ENCODE data around the gene ASMTL.
A peak's percentile ranks its signal among the peaks of the same experiment; 100 is the strongest.
"Not testable (repeated sequence)": the region's sequence is repeated elsewhere in the genome, so short reads cannot be mapped to it uniquely, and the experiment has no call there.

ASMTL gene

GRCh38 chrX:1453951-1454785, 1.5 kb upstream of the ASMTL start:
- DNase-seq: peak; percentile 89 to 94 (median 92)

DNA sequence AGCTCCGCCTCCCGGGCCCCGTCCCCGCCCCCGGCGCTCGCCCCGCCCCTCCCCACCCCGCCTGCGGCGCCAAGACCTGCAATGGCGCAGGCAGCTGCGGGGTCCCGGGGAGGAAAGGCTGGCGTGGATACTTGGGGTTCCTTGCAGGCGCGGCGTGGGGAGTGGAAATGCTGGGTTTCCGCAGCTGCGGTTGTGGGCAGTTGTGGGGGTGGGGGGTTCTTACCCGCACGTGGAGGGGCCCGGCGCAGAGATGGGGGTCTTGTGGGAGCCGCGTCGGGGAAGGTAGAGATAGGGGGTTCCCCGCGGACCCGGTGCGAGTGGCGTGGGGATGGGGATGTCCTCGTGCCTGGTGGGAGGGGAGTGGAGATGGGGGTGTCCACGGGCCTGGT, 680 bp upstream of the ASMTL start:
- DNase-seq: peak in 2 of 3 donors; percentile 75 to 86

DNA sequence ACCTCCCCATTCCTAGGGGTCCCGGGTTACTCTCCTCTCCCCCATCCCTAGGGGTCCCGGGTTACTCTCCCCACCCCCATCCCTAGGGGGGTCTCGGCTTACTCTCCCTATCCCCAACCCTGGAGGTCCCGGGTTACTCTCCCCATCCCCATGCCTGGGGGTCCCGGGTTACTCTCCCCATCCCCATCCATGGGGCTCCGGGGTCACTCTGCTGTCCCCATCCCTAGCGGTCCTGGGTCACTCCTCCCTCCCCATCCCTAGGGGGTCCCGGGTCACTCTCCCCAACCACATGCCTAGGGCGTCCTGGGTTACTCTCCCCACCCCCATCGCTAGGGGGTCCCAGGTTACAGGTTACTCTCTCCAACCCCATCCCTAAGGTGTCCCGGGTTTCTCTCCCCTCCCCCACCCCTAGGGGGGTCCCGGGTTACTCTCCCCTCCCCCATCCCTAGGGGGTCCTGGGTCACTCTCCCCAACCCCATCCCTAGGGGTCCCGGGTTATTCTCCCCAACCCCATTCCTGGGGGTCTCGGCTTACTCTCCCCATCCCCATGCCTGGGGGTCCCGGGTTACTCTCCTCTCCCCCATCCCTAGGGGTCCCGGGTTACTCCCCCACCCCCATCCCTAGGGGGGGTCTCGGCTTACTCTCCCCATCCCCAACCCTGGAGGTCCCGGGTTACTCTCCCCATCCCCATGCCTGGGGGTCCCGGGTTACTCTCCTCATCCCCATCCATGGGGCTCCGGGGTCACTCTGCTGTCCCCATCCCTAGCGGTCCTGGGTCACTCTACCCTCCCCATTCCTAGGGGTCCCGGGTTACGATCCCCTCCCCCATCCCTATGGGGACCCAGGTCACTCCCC, 821 bp downstream of the ASMTL start:
- DNase-seq: no peak

DNA sequence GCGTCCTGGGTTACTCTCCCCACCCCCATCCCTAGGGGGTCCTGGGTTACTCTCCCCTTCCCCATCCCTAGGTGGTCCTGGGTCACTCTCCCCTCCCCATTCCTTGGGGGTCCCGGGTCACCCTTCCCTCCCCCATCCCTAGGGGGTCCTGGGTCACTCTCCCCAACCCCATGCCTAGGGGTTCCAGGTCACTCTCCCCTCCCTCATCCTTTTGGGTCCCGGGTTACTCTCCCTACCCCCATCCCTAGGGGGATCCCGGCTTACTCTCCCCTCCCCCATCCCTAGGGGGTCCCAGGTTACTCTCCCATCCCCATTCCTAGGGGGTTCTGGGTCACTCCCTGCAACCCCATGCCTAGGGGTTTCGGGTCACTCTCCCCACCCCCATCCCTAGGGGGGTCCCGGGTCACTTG, 1.5 kb downstream of the ASMTL start:
- no peak for DNase-seq

GRCh38 chrX:1450361-1451161, 2.1 kb downstream of the ASMTL start:
- DNase-seq: no peak

DNA sequence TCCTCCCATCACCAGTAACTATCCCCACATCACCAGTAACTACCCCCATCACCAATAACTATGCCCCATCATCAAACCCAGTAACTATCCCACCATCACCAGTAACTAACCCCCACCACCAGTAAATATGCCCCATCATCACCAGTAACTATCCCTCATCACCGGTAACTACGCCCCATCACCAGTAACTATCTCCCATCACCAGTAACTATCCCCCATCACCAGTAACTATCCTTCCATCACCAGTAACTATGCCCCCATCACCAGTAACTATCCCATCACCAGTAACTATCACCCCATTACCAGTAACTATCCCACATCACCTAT, 2.9 kb downstream of the ASMTL start:
- no peak for DNase-seq

DNA sequence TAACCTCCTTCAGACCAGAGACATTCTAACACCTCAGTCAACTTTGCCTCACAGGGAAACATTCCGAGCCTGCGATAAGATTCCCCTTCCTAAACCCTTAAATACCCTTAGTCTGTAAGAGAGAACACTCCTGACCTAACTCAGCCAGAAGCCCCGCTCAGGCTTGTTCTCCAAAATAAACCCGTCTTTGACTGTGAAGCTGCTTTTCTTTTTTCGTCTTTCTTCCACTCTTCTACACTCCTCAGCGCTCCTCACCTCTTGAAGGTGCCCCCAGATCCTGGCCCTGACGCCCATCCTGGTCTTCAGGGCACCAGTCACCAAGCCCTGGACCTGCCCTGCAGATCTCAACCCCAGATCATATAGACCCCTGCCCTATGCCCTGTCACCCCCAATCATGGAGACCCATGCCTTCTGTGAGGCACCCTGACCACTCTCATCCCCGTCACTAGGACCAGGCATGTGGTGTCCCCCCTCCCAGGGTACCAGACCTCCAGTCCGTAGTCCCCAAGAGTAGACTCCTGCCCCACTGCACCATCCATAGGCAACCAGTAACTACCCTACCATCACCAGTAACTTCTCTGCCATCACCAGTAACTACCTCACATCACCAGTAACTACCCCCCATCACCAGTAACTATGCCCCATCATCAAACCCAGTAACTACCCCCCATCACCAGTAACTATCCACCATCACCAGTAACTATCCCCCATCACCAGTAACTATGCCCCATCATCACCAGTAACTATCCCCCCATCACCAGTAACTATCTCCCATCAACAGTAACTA, 3.5 kb downstream of the ASMTL start:
- DNase-seq: no peak

- not testable (repeated sequence) for DNase-seq
These were observed 4.1 kb downstream of the ASMTL start for GRCh38 chrX:1448573-1449001.

DNA sequence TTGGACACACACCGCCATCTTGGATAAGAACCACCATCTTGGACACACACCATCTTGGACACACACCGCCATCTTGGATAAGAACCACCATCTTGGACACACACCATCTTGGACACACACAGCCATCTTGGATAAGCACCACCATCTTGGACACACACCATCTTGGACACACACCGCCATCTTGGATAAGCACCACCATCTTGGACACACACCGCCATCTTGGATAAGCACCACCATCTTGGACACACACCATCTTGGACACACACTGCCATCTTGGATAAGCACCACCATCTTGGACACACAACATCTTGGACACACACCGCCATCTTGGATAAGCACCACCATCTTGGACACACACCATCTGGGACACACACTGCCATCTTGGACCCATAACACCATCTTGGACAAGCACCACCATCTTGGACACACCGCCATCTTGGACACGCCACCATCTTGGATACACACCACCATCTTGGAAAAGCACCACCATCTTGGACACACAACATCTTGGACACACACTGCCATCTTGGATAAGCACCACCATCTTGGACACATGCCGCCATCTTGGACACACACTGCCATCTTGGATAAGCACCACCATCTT, 4.6 kb downstream of the ASMTL start:
- not testable (repeated sequence) for DNase-seq

DNA sequence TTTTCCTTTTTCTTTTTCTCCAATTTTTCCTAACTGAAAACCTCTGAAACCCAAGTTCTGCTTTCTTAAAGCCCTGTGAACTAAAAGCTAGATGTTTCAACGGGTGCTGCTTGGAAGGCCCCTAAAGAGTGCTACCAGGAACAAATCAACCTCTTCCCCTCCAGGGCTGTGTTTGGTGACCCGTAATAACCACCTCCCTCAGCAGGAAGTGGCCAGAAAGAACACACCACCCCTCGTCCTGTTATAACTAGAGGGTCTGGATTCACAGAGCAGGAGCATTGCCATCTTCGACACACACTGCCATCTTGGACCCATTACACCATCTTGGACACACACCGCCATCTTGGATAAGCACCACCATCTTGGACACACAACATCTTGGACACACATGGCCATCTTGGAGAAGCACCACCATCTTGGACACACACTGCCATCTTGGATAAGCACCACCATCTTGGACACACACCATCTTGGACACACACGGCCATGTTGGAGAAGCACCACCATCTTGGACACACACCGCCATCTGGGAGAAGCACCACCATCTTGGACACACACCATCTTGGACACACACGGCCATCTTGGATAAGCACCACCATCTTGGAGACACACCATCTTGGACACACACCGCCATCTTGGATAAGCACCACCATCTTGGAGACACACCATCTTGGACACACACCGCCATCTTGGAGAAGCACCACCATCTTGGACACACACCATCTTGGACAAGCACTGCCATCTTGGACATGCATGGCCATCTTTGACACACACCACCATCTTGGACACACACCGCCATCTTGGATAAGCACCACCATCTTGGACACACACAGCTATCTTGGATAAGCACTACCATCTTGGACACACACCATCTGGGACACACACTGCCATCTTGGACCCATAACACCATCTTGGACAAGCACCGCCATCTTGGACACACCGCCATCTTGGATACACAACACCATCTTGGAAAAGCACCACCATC, 5.4 kb downstream of the ASMTL start:
- peak; percentile 14 to 30 (median 27) for DNase-seq

DNA sequence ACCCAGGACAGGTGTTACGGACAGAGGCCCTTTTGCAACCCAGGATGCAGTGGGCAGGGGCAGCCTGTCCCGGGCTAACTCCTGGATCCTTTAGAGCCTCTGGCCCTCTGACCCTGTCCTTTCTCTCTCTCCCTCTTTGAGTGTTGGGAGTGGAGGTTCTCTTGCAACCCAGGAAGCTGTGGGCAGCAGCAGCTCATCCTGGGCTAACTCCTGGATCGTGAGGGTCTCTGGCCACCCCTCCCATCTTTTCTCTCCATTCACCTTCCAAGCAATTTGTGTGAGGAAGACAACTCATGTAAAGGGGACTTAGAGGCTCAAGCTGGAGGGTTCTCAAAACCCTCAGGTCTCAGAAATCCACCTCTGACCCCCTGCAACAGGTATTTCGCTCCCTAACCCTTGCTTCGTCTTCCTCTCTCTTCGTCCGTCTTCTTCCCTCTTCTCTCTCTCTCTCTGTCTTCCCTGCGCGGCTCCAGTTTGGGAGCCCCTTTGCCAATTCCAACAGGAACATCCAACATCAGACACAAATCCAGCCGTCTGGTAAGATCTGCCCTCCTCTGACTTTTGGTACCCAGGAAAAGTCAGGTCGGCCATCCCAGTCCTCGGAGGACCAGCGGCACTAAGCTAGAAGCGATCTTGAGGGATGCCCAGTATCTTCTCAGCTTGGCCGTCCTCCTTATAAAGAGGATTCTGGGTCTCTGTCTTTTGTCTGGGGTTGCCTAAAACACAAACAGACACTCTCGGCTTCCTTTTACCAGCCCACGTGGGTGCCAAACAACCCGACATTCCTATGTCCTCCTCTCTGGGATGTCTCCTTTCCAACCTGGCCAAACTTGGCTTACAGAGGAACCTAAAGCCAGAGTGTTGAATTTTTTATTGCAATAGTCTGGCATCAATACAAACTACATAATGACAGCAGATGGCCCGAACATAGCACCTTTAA, 7.9 kb downstream of the ASMTL start:
- no peak for DNase-seq

DNA sequence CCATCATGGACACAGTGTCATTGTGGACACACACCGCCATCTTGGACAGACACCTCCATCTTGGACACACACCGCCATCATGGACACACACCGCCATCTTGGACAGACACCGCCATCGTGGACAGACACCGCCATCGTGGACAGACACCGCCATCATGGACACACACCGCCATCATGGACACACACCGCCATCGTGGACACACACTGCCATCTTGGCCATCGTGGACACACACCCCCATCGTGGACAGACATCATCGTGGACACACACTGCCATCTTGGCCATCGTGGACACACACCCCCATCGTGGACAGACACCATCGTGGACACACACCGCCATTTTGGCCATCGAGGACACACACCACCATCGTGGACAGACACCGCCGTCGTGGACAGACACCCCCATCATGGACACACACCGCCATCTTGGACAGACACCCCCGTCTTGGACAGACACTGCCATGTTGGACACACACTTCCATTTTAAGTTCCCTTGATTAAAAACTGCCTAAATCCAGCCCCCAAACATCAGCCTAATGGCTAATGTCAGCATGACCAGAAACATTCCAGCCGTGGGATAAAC, 9.1 kb downstream of the ASMTL start:
- no peak for DNase-seq

- no peak for DNase-seq
These were observed 9.9 kb downstream of the ASMTL start for GRCh38 chrX:1442724-1443367.

- no peak for DNase-seq
These were observed 10.6 kb downstream of the ASMTL start for GRCh38 chrX:1442016-1442665.

DNA sequence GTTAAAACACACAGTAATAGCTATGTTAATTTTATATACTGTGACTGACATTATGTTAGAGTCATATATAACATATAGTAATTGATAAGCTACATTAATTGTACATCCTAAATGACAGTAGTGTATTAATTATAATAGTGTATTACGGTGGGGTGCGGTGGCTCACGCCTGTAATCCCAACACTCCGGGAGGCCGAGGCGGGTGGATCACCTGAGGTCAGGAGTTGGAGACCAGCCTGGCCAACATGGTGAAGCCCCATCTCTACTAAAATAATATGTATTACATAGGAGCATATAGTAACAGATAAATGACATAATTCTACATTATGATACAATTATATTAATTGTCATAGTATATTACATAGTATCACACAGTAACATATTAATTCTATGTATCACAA, 12.2 kb downstream of the ASMTL start:
- DNase-seq: no peak

DNA sequence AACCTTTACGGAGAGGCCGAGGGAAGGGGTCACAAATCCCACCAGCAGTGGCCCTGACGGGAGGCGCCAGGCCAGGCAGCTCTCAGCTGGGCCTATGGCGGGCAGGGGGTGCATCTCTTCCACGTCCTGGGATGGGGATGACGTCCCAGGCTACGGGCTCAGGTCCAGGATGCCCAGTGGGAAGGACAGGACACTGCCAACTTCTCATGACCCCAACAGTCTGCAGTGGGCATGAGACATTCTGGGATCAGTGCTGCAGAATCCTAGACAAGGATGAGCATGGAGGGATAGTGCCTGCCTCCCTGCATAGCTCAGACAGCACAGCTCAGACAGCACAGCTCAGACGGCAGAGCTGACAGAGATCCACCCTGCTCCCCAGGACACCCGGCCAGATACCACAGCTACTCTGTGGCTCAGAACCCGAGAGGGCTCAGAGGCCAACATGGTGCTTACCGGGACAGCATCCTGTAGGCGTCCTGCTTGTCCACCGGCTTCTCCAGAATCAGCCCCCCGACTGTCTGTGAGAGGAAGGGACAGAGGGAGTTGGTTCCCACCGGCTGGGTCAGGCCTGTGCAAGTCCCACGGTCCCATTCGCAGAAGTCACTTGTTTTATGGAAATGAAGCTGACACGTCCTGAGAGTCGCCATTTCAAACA, 17.3 kb downstream of the ASMTL start:
- no peak for DNase-seq

DNA sequence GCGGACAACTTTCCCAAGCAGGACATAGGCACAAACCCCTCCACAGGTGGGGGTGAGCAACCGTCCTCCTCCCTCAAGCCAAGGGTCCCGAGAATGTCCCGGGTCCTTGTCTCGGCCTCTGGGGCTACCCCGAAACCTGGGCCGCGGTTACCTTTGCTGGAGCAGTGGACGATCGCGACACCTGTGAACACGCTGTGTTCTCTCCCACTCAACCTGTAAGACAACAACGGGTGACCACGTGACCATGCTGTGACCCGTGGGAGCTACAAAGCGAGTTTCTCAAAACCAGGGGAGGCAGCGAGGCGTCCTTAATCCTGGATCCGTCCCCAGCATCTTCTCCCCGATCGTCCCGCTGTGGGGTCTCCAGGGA, 17.9 kb downstream of the ASMTL start:
- DNase-seq: no peak
